HG03196 (cell line): ENCODE measurements around the gene GNL2.
"Not testable (repeated sequence)": the region's sequence is repeated elsewhere in the genome, so short reads cannot be mapped to it uniquely, and the experiment has no call there.

ENCODE experiments used
- ATAC-seq: cut with Tn5 transposase; IDR thresholded peaks from one replicate; pipeline ENCODE4 v1.9.1; 2021; ENCODE audit not compliant: unreplicated experiment

Gene GNL2

DNA sequence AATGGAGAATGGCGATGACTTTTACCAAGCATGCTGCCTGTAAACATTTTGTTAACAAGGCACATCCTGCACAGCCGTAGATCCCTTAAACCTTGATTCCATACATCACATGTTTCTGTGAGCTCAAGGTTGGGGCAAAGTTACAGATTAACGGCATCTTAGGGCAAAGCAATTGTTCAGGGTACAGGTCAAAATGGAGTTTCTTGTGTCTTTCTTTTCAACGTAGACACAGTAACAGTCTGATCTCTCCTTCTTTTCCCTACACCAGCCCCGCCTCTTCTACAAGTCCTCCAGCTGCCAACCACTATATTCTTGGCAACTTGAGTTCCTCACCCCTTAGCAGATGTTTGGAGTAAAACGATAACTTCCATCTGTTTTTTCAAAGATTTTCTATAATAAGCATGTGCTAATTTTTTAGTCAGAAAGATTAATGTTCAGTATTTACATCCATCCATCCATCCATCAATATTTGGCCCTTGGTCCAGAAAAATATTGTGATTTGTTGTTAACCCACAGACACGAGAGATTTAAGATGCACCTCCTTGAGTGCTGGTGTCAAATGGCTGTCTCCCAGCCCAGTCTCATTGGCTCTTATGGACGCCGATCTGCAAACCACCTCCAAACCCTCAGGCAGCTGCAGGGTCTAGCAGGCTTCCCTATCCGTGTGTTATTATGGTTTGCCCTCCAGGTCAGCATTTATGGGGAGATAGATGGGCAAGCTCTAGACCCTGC lies 35.2 kb downstream of the GNL2 start:
- no peak for ATAC-seq

DNA sequence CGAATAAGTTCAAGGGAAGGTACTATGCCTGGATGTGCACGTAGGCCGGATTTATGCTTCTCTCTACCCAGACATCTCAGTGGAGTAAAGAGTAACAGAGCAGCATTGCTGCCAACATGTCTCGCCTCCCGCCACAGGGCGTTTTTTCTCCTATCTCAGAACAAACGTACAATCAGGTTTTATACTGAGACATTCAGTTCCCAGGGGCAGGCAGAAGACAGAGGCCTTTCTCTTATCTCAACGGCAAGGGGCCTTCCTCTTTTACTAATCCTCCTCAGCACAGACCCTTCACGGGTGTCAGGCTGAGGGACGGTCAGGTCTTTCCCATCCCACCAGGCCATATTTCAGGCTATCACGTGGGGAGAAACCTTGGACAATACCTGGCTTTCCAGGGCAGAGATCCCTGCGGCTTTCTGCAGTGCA lies 35.8 kb downstream of the GNL2 start:
- not testable (repeated sequence) for ATAC-seq

- ATAC-seq, result no peak
These were observed 36.7 kb downstream of the GNL2 start for GRCh38 chr1:37559080-37559479.

DNA sequence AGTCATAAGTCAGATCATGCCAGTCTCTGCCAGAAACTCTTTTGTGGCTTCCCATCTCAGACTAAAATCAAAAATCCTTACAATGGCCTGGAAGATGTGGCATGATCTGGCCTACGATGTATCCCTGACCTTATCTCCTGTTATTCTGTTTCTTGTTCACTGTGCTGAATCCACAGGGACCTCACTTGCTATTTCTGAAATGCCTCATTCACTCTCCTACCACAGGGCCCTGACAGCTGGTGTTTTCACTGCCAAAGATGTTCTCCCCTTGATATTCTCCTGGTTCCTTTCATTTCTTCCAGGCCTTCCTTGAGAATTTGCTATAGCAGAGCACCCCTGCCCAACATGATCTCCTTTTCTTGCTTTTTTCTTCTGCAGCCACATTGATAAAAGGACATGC lies 37.3 kb downstream of the GNL2 start:
- no peak for ATAC-seq

DNA sequence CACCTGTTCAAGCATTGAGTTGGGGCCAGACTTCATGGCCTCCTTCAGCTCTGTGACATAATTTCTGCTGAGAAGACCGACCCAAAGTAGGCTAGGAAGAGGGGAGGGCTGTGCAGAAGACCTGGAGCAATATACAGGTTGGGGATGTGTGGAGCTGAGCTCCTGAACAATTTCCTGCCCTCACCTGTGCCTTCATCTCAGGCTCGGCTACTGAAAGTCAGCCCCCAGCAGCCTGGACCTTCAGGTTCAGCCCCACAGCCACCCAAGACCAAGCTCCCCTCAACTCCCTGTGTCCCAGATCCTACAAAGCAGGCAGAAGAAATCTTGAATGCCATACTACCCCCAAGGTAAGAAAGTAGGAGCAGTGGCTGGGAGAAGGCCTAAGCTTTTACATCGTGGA lies 38.3 kb downstream of the GNL2 start:
- no peak for ATAC-seq

- no peak for ATAC-seq
These were observed 39.0 kb downstream of the GNL2 start, which contains the start of gene DNALI1 for GRCh38 chr1:37556712-37557196. Gene DNALI1 (plus strand): TSS chr1:37556940. CDS start chr1:37556995, 55 bp downstream.

DNA sequence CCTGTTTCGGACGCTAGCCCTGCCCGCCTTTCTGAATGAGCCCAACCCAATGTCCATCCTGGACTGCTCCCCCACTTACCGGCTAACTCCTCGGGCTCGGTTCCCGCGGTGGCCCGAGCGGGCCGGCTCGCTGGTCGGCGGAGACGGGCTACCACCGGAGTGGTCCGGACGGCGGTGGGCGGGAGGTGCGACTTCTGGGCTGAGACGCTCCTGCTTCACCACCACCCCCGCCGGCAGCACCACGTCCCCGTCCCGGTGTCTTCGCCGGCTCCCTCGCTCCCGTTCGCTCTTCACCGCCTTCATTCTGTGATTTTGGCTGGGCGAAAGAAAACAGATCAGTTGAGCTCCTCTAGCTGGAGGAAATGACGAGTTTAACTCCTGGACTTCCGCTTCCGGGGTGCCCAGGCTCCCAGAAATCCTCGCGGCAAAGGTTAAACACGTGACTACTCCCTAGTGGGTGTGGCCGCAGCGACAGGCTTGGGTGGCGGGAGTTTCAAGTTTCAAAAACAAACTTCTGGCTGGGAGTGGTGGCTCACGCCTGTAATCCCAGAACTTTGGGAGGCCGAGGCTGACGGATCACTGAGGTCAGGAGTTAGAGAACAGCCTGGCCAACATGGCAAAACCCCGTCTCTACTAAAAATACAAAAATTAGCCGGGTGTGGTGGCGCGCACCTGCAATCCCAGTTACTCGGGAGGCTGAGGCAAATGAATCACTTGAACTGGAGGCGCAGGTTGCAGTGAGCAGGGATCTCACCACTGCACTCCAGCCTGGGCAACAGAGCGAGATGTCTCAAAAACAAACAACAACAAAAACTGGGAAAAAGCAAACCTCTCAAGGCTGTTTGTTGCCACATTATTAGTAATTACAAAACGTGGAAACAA lies 41.6 kb downstream of the GNL2 start, which contains the start of gene SNIP1:
SNIP1 (minus strand) TSS at position 367 of the 882 bp plus-strand sequence; CDS start at position 303, 64 bp downstream.
- peak; percentile 71 for ATAC-seq

DNA sequence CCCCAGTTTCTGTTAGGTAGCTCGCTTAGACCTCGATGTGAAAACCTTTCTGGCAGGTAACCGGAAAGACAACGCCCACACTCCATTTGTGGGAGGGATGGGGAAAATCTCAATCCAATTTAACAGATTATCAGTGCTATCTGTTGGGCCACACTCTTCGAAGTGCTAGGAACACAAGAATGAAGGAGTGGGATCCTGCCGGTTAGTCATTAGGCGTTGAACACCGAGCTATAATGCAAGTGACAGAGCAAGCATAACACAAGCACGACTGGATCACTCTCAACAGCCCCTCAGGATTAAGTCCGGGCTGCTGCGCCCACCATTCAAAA lies 42.2 kb downstream of the GNL2 start:
- ATAC-seq, result no peak

DNA sequence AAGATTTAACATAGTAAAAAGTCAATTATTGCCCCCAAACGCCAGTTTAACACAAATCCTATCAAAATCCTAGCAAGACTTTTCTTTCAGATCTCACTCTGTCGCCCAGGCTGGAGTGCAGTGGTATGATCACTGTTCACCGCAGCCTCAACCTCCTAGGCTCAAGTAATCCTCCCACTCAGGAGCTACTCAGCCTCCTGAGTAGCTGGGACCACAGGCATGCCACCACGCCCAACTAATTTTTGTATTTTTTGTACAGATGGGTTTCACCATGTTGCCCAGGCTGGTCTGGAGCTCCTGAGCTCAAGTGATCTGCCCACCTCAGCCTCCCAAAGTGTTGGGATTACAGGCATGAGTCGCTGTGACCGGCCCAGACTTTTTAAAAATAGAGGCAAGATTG lies 46.4 kb downstream of the GNL2 start:
- ATAC-seq, result no peak

- ATAC-seq, result no peak
These were observed 50.7 kb downstream of the GNL2 start for GRCh38 chr1:37545019-37545418.

- no peak for ATAC-seq
These were observed 51.2 kb downstream of the GNL2 start for GRCh38 chr1:37544530-37544929.

GRCh38 chr1:37540036-37540785 lies 55.5 kb downstream of the GNL2 start:
- no peak for ATAC-seq

DNA sequence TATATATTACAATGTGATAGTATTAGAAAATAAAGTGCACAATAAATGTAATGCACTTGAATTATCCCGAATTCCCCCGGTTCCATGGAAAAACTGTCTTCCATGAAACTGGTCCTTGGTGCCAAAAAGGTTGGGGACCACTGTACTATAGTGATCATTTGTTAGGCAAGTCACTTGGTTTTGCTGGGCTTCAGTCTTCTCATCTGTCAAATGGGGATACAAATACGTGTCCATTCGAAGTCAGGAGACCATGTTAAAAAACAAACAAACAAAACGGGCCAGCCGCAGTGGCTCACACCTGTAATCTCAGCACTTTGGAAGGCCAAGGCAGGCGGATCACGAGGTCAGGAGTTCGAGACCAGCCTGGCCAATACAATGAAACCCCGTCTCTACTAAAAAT lies 56.6 kb downstream of the GNL2 start:
- ATAC-seq, result not testable (repeated sequence)

GRCh38 chr1:37537378-37537777 lies 58.4 kb downstream of the GNL2 start:
- no peak for ATAC-seq

- no peak for ATAC-seq
These were observed 62.2 kb downstream of the GNL2 start for GRCh38 chr1:37533317-37534093.

GRCh38 chr1:37532418-37533156 lies 63.1 kb downstream of the GNL2 start:
- not testable (repeated sequence) for ATAC-seq

GRCh38 chr1:37529888-37530287 lies 65.8 kb downstream of the GNL2 start:
- ATAC-seq, result not testable (repeated sequence)

- no peak for ATAC-seq
These were observed 76.1 kb downstream of the GNL2 start for GRCh38 chr1:37519613-37520012.

- ATAC-seq, result not testable (repeated sequence)
These were observed 76.8 kb downstream of the GNL2 start for GRCh38 chr1:37518929-37519328.

DNA sequence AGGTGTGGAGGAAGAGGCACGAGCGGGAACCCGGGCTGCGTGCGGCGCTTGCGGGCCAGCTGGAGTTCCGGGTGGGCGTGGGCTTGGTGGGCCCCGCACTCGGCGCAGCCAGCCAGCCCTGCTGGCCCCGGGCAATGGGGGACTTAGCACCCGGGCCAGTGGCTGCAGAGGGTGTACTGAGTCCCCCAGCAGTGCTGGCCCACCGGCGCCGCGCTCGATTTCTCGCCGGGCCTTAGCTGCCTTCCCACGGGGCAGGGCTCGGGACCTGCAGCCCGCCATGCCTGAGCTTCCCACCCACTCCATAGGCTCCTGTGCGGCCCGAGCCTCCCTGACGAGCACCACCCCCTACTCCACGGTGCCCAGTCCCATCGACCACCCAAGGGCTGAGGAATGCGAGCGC lies 77.5 kb downstream of the GNL2 start:
- not testable (repeated sequence) for ATAC-seq
